Lung (tissue), 12 donors: Measurements from ENCODE around the gene CACNA1I. TPM values are rescaled to one million over a fixed set of nuclear protein-coding genes. Genes with fewer than 3 reads are reported as not detected.

Source experiments
- ATAC-seq: fragments of 200-7000 bp; cut with Tn5 transposase; one replicate; pipeline ENCODE4 v1.9.1; 2020; ENCODE audit warnings: moderate number of reproducible peaks; ENCODE audit not compliant: insufficient read depth, low FRiP score
- DNase-seq, 3 donors: peaks; one replicate each; pipeline ENCODE4 v3.0.0-alpha.2; 2013 to 2017
- H3K27ac ChIP-seq, 2 donors: one replicate each; pipeline ENCODE4 v1.5.1; 2013; ENCODE audit warnings: mild to moderate bottlenecking in 2 of 2, moderate library complexity in 2 of 2, control low read depth in 1 of 2, inconsistent platforms in 1 of 2, low read depth in 1 of 2, low read length in 1 of 2
- H3K27me3 ChIP-seq, 3 donors: one replicate each; pipeline ENCODE4 v1.5.1; 2013; ENCODE audit warnings: low read length in 2 of 3; ENCODE audit not compliant: control insufficient read depth in 3 of 3, insufficient read depth in 3 of 3
- H3K36me3 ChIP-seq, 4 donors: one replicate each; pipeline ENCODE4 v1.5.1; 2013; ENCODE audit warnings: low read length in 4 of 4, mild to moderate bottlenecking in 1 of 4, moderate library complexity in 1 of 4; ENCODE audit not compliant: control insufficient read depth in 4 of 4, insufficient read depth in 4 of 4
- H3K4me1 ChIP-seq, 5 donors: one replicate each; pipeline ENCODE4 v1.5.1; 2013; ENCODE audit warnings: low read length in 5 of 5, mild to moderate bottlenecking in 2 of 5, moderate library complexity in 1 of 5; ENCODE audit not compliant: control insufficient read depth in 5 of 5, insufficient read depth in 5 of 5
- H3K4me3 ChIP-seq: one replicate; pipeline ENCODE4 v1.5.1; 2013; ENCODE audit warnings: mild to moderate bottlenecking, control low read depth, moderate library complexity
- H3K9ac ChIP-seq, 2 donors: one replicate each; pipeline ENCODE4 v1.5.1; 2013; ENCODE audit warnings: low read length in 2 of 2, control low read depth in 1 of 2; ENCODE audit not compliant: insufficient read depth in 1 of 2
- H3K9me3 ChIP-seq, 4 donors: one replicate each; pipeline ENCODE4 v1.5.1; 2013; ENCODE audit warnings: low read length in 3 of 4, mild to moderate bottlenecking in 1 of 4, moderate library complexity in 1 of 4; ENCODE audit not compliant: control insufficient read depth in 4 of 4, insufficient read depth in 3 of 4
- CTCF ChIP-seq: IDR thresholded peaks from 2 replicates; pipeline ENCODE4 v1.5.1; 2012; ENCODE audit warnings: mild to moderate bottlenecking; ENCODE audit errors: control extremely low read depth, extremely low read depth
- WGBS, 2 donors: extraction: QIAGEN DNeasy Blood & Tissue Kit; methylation state at CpG; one replicate each; pipeline ENCODE4 v1.1.7; 2013; 5-methylcytosine and 5-hydroxymethylcytosine counted together
- polyA plus RNA-seq, 2 donors: library from polyadenylated mRNA; stranded (reverse); fragments of 200-250 nt; gene quantifications; one replicate each; pipeline ENCODE4 v1.2.1, GENCODE V29; 2013
- total RNA-seq, 2 donors: library from RNA; depleted of rRNA in 1 of 2; stranded (reverse); fragments of >200 nt in 1 of 2; gene quantifications; one replicate each; pipeline ENCODE4 v1.2.1, GENCODE V29; 2014 to 2021
- donor health status: control.
- donor health status: control.
- donor health status: Bipolar disorder and iron deficiency.
- donor health status: healthy.
- donor health status: DM: yes; HTN: yes; CAD: no.

Gene CACNA1I
- total and polyA plus RNA-seq, 4 donors, result 0.07 to 0.22 (median 0.16) TPM

GRCh38 chr22:39654131-39654926 is 83.8 kb downstream of the CACNA1I start:
- WGBS, 2 donors, result 93% methylated on average over 10 of the region's 10 CpGs
- DNase-seq (no peak), ATAC-seq (no peak)
- Histone ChIP-seq H3K27me3 (peaks cover 0 to 11% (median 7%) of the 10 kb centered on the region in 3 donors), H3K9ac (no peak overlapping the region), H3K4me3 (no peak overlapping the region), H3K4me1 (peaks cover 0 to 34% (median 6%) of the 10 kb centered on the region in 5 donors), H3K27ac (no peak overlapping the region), H3K36me3 (no peaks in the 10 kb centered on the region), H3K9me3 (peaks cover 0 to 2% (median 0%) of the 10 kb centered on the region in 4 donors)
- no peak for TF ChIP-seq CTCF

DNA sequence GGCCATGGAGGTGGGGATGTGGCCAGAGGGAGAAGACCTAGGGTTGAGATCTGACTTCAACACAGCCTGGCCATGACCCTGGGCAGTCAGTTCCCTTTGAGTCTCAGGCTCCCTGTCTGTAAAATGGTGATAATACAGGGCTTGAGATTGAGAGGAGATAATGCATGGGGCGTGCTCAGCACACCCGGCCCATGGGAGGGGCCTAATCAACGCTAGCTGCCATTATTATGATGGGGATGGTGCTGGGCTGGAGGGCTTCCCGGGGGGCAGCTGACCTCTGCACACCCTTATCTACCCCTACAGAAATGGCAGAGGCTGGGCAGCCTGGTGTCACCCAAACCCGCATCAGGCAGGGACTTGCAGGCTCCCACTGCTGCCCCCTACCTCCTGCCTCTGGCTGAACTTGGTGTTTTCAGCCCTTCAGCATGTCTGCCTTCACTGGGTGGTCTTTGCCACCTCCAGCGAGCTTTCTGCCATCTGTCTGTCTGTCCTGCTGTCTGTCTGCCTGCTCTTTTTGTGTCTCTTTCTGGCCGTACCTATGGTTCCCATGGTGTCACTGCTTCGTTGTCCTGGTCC is 84.5 kb downstream of the CACNA1I start:
- Histone ChIP-seq H3K4me1 (peaks cover 0 to 32% (median 6%) of the 10 kb centered on the region in 5 donors), H3K27me3 (peaks cover 0 to 13% (median 7%) of the 10 kb centered on the region in 3 donors), H3K9me3 (peaks cover 0 to 2% (median 0%) of the 10 kb centered on the region in 4 donors), H3K27ac (no peak overlapping the region), H3K36me3 (no peaks in the 10 kb centered on the region), H3K9ac (no peak overlapping the region), H3K4me3 (no peak overlapping the region)
- TF ChIP-seq CTCF, result no peak
- WGBS, 2 donors, result 56 to 65% methylated on average over 8 of the region's 8 CpGs
- ATAC-seq (no peak), DNase-seq (no peak)

DNA sequence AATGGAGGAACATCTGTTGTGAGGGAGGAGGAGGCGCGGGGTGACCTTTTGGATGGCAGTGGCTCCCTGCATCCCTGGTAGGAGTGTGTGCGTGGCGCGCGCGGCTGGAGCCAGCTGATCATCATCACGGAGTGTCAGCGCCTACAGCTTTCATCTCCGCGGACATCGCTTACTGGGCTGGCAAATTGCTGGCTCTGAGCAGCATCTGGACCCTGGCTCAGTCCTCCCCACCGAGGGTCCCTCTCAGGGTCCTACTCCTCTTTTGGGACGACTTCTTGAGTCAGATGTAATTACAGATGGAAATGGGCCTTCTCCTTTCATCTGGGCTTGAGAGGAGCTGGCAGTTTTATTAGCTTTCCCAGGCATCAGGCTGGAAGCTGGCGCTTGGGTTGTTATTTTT is 85.3 kb downstream of the CACNA1I start:
- Histone ChIP-seq H3K4me1 (peaks cover 0 to 26% (median 4%) of the 10 kb centered on the region in 5 donors), H3K27ac (no peak overlapping the region), H3K36me3 (no peaks in the 10 kb centered on the region), H3K9ac (no peak overlapping the region), H3K4me3 (no peak overlapping the region), H3K27me3 (peaks cover 0 to 13% (median 7%) of the 10 kb centered on the region in 3 donors), H3K9me3 (peaks cover 0 to 2% (median 0%) of the 10 kb centered on the region in 4 donors)
- DNase-seq (peak in 2 of 3 donors; percentile 38), ATAC-seq (no peak)
- 45 to 61% methylated on average over 15 of the region's 15 CpGs for WGBS, 2 donors
- TF ChIP-seq CTCF, result no peak
